PC-3 (cell line): Measurements from ENCODE around the gene ILF3. TPM values are rescaled to one million over a fixed set of nuclear protein-coding genes. Genes with fewer than 3 reads are reported as not detected.

Experiments
- ATAC-seq: fragments of 200-7000 bp; cut with Tn5 transposase; 2 replicates; pipeline ENCODE4 v1.9.1; 2020; ENCODE audit warnings: mild to moderate bottlenecking, moderate library complexity
- BruUV-seq: library from RNA; stranded (reverse); fragments of 400-500 nt; replicated peaks from 2 replicates; lab custom pipeline; 2021; lab: Mats Ljungman, UMichigan
- CTCF ChIA-PET: fragments of 300-600 bp; sonication (Branson Sonifier 250); formaldehyde crosslinking; loops from one replicate; lab custom pipeline; 2022; ENCODE audit warnings: antibody characterized with exemption; lab: Charles Lee
- POLR2A ChIA-PET: fragments of 300-600 bp; sonication (Branson Sonifier 250); formaldehyde crosslinking; loops from one replicate; lab custom pipeline; 2022; ENCODE audit warnings: antibody characterized with exemption; ENCODE audit not compliant: unreplicated experiment; lab: Charles Lee
- DNase-seq: peaks from one replicate; pipeline ENCODE4 v3.0.0-alpha.2; 2015
- H2AFZ ChIP-seq: fragments of 300-600 bp; sonication (generic); 2 replicates; pipeline ENCODE4 v1.6.0; 2016; ENCODE audit warnings: antibody characterized with exemption, low read length
- H3F3A ChIP-seq: fragments of 300-600 bp; sonication (generic); one replicate; pipeline ENCODE4 v1.6.0; 2017; ENCODE audit warnings: antibody characterized with exemption, low read length, control low read depth, mild to moderate bottlenecking; ENCODE audit not compliant: unreplicated experiment
- H3K27ac ChIP-seq: fragments of 300-600 bp; sonication (generic); 2 replicates; pipeline ENCODE4 v1.5.1; 2016; ENCODE audit warnings: mild to moderate bottlenecking, low read length
- H3K27me3 ChIP-seq: fragments of 300-600 bp; sonication (generic); 2 replicates; pipeline ENCODE4 v1.6.1; 2016; ENCODE audit warnings: low read length, mixed read lengths
- H3K36me3 ChIP-seq: fragments of 300-600 bp; sonication (generic); 2 replicates; pipeline ENCODE4 v1.6.1; 2016; ENCODE audit warnings: low read depth, mixed run types, low read length, mixed read lengths
- H3K4me1 ChIP-seq: fragments of 300-600 bp; sonication (generic); 2 replicates; pipeline ENCODE4 v1.5.1; 2016; ENCODE audit warnings: low read length; ENCODE audit not compliant: insufficient read depth
- H3K4me2 ChIP-seq: fragments of 300-600 bp; sonication (generic); 2 replicates; pipeline ENCODE4 v1.6.0; 2016; ENCODE audit warnings: low read length
- H3K4me3 ChIP-seq: fragments of 300-600 bp; sonication (generic); 2 replicates; pipeline ENCODE4 v1.5.1; 2016; ENCODE audit warnings: mild to moderate bottlenecking, low read length, mixed read lengths
- H3K79me2 ChIP-seq: fragments of 300-600 bp; sonication (generic); 2 replicates; pipeline ENCODE4 v1.6.1; 2017; ENCODE audit warnings: low read length, mixed read lengths
- H3K9ac ChIP-seq: fragments of 300-600 bp; sonication (generic); 2 replicates; pipeline ENCODE4 v1.6.0; 2016; ENCODE audit warnings: mild to moderate bottlenecking, low read length
- H3K9me2 ChIP-seq: fragments of 300-600 bp; sonication (generic); replicated peaks from 2 replicates; pipeline ENCODE4 v1.6.1; 2016; ENCODE audit warnings: mixed run types, low read length, mixed read lengths
- H3K9me3 ChIP-seq: fragments of 300-600 bp; sonication (generic); 2 replicates; pipeline ENCODE4 v1.6.1; 2016; ENCODE audit warnings: low read length, mixed read lengths
- H4K20me1 ChIP-seq: fragments of 300-600 bp; sonication (generic); 2 replicates; pipeline ENCODE4 v1.6.1; 2016; ENCODE audit warnings: low read length, mixed read lengths
- EZH2 ChIP-seq: fragments of 300-600 bp; sonication (generic); IDR thresholded peaks from one replicate; pipeline ENCODE4 v1.6.1; 2017; ENCODE audit warnings: antibody characterized with exemption, mild to moderate bottlenecking, low read length; ENCODE audit not compliant: unreplicated experiment
- EZH2phosphoT487 ChIP-seq: fragments of 300-600 bp; sonication (generic); IDR thresholded peaks from 2 replicates; pipeline ENCODE4 v1.6.1; 2018; ENCODE audit warnings: mild to moderate bottlenecking, antibody characterized with exemption, low read length, borderline replicate concordance
- intact Hi-C: fragments of 100-400 bp; cut with micrococcal nuclease; formaldehyde crosslinking; loops from 2 replicates; pipeline ENCODE4 v1.9.0; 2023
- total RNA-seq: library from RNA; depleted of rRNA; stranded (reverse); fragments of >200 nt; gene quantifications from 2 replicates; pipeline ENCODE4 v1.2.3, GENCODE V29; 2014
- TF ChIP-seq, protein P1 (sequence below): fragments of 300-600 bp; sonication (generic); conservative IDR thresholded peaks from 2 replicates; pipeline ENCODE4 v1.5.1; 2017; ENCODE audit warnings: antibody characterized with exemption, low read depth, mild to moderate bottlenecking, low read length

ILF3 gene
- total RNA-seq, 1 experiment from 2014 or later, result 322 TPM

DNA sequence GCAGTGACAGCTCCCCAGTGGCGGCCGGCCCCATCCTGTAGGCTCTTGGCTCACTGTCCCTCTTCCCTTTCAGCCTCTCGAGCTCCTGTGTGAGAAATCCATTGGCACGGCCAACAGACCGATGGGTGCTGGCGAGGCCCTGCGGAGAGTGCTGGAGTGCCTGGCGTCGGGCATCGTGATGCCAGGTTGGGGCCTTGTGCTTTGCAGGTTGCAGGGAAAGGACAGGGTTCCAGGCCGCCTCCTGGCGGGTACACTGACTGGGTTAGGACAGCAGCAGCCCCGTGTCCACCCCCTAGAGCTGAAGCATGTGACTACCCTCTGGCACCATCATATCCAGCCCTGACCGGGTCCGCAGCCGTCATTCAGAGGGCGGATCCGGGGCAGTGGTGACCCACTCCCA lies 25.6 kb downstream of the ILF3 start:
- Histone ChIP-seq H4K20me1 (peaks cover 49% of the 10 kb centered on the region), H3K79me2 (peaks cover 43% of the 10 kb centered on the region), H3K9ac (no peak overlapping the region), H3K4me2 (no peak overlapping the region), H2AFZ (no peak overlapping the region), H3K9me3 (no peaks in the 10 kb centered on the region), H3K9me2 (no peaks in the 10 kb centered on the region), H3K36me3 (peaks cover 92% of the 10 kb centered on the region), H3K27me3 (no peaks in the 10 kb centered on the region), H3K27ac (no peak overlapping the region), H3F3A (peaks cover 3% of the 10 kb centered on the region), H3K4me1 (no peaks in the 10 kb centered on the region), H3K4me3 (no peak overlapping the region)
- CTCF ChIA-PET, result no interaction called here
- intact Hi-C loops, result no loop called here
- BruUV-seq, result no TSS peak
- ATAC-seq (no peak), DNase-seq (no peak)
- POLR2A ChIA-PET, result no interaction called here
- no peak for TF ChIP-seq EZH2
- no peak for TF ChIP-seq EZH2phosphoT487
- TF ChIP-seq, protein P1, sequence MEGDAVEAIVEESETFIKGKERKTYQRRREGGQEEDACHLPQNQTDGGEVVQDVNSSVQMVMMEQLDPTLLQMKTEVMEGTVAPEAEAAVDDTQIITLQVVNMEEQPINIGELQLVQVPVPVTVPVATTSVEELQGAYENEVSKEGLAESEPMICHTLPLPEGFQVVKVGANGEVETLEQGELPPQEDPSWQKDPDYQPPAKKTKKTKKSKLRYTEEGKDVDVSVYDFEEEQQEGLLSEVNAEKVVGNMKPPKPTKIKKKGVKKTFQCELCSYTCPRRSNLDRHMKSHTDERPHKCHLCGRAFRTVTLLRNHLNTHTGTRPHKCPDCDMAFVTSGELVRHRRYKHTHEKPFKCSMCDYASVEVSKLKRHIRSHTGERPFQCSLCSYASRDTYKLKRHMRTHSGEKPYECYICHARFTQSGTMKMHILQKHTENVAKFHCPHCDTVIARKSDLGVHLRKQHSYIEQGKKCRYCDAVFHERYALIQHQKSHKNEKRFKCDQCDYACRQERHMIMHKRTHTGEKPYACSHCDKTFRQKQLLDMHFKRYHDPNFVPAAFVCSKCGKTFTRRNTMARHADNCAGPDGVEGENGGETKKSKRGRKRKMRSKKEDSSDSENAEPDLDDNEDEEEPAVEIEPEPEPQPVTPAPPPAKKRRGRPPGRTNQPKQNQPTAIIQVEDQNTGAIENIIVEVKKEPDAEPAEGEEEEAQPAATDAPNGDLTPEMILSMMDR, result no peak

DNA sequence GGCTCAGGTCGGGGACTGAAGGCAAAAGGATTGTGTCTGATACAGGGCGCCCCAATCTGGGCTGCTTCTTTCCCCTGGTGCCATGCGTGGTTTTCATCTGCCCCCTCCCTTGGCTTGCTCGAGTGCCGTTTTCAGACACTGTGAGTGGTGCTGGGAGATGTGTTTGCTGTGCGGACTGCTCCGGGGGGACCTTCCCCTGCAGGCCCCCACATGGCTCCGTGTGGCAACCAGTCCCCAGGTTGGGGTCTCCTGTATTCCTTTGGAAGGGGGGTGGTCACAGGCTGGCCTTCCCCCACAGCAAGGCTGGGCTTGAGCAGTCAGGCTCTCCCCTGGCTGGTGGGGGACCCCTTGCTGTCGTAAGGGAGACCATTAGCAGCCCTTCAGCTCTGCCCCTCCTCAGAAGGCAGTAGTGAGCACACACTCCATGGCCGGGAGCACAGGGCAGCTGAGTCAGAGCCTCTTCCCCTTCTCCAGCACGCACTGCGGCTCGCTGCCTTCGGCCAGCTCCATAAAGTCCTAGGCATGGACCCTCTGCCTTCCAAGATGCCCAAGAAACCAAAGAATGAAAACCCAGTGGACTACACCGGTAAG lies 26.5 kb downstream of the ILF3 start:
- Histone ChIP-seq H3K36me3 (peaks cover 93% of the 10 kb centered on the region), H3K9me3 (no peaks in the 10 kb centered on the region), H3K4me3 (no peak overlapping the region), H3K9ac (no peak overlapping the region), H3F3A (peaks cover 3% of the 10 kb centered on the region), H3K9me2 (no peaks in the 10 kb centered on the region), H2AFZ (no peak overlapping the region), H3K4me2 (no peak overlapping the region), H3K4me1 (no peaks in the 10 kb centered on the region), H3K27me3 (no peaks in the 10 kb centered on the region), H3K27ac (no peak overlapping the region), H3K79me2 (peaks cover 38% of the 10 kb centered on the region), H4K20me1 (peaks cover 53% of the 10 kb centered on the region)
- no peak for DNase-seq
- ChIA-PET CTCF (no interaction called here), POLR2A (no interaction called here)
- TF ChIP-seq, protein P1, result no peak
- TF ChIP-seq EZH2phosphoT487, result no peak
- no peak for TF ChIP-seq EZH2
- no peak for ATAC-seq
- no TSS peak for BruUV-seq
- intact Hi-C loops, result no loop called here

DNA sequence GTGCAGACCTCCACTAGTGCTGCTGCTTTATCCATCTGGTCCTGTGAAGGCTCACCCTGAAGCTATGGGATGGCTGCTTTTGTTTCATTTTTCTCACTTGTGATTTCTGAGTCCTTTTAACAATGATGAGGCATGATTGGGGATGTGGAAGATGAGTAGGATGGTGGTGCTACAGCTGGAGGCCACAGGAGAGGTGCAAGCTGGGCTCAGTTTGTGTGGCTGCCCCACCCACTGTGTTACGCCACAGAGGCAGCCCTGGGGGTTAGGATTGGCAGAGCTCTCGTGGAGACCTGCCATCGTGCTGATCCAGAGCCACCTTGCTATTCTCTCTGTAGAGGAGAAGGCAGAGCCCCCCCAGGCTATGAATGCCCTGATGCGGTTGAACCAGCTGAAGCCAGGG lies 27.5 kb downstream of the ILF3 start:
- intact Hi-C loops, result no loop called here
- ChIA-PET CTCF (interaction anchor here (0.6 kb wide), 1 partner anchor 9 kb away, joined by 4 read pairs; no protein-coding TSS in a partner anchor), POLR2A (no interaction called here)
- H3K9me2 ChIP-seq, result no peaks in the 10 kb centered on the region
- H3K9ac ChIP-seq, result no peak overlapping the region
- H3K79me2 ChIP-seq, result peaks cover 34% of the 10 kb centered on the region
- H3K4me3 ChIP-seq, result no peak overlapping the region
- peaks cover 53% of the 10 kb centered on the region for H4K20me1 ChIP-seq
- H3K36me3 ChIP-seq, result peaks cover 97% of the 10 kb centered on the region
- H2AFZ ChIP-seq, result no peak overlapping the region
- DNase-seq, result no peak
- no peaks in the 10 kb centered on the region for H3K9me3 ChIP-seq
- no peak overlapping the region for H3K27ac ChIP-seq
- TF ChIP-seq EZH2phosphoT487 (no peak), EZH2 (no peak)
- TF ChIP-seq, protein P1, result no peak
- H3K4me1 ChIP-seq, result no peaks in the 10 kb centered on the region
- ATAC-seq, result no peak
- no TSS peak for BruUV-seq
- H3K27me3 ChIP-seq, result no peaks in the 10 kb centered on the region
- no peak overlapping the region for H3K4me2 ChIP-seq
- peaks cover 3% of the 10 kb centered on the region for H3F3A ChIP-seq
